ENCODE data around the gene WDFY3. TPM values are rescaled to one million over a fixed set of nuclear protein-coding genes. Genes with fewer than 3 reads are reported as not detected.

Gene WDFY3
- total and polyA plus RNA-seq, 12 donors, result 4.9 to 68.9 (median 51.1) TPM

GRCh38 chr4:84931961-84932360 is 34.5 kb downstream of the WDFY3 start:
- Histone ChIP-seq H3K4me3 (no peak overlapping the region), H3K27me3 (no peaks in the 10 kb centered on the region), H3K4me1 (peaks cover 3 to 55% (median 22%) of the 10 kb centered on the region in 9 donors), H3K36me3 (peaks cover 0 to 35% (median 0%) of the 10 kb centered on the region in 9 donors), H3K9me3 (no peaks in the 10 kb centered on the region), H3K27ac (peak overlapping the region in 1 of 10 donors; percentile 15)
- intact Hi-C loops (cut with DNase I), result no loop called here
- DNase-seq, result no peak
- ATAC-seq, result no peak
- 72 to 74% methylated on average over 3 of the region's 3 CpGs for WGBS, 2 donors
- no peak for TF ChIP-seq CTCF (IDR thresholded peaks at IDR 0.05)

GRCh38 chr4:84931274-84931673 is 35.2 kb downstream of the WDFY3 start:
- peak overlapping the region in 1 of 10 donors; percentile 15 for H3K27ac ChIP-seq
- intact Hi-C loops (cut with DNase I), result no loop called here
- no peaks in the 10 kb centered on the region for H3K27me3 ChIP-seq

GRCh38 chr4:84928089-84928488 is 38.4 kb downstream of the WDFY3 start:
- Histone ChIP-seq H3K4me1 (peaks cover 0 to 46% (median 18%) of the 10 kb centered on the region in 9 donors), H3K27me3 (no peaks in the 10 kb centered on the region), H3K9me3 (no peaks in the 10 kb centered on the region), H3K36me3 (peaks cover 0 to 35% (median 0%) of the 10 kb centered on the region in 9 donors), H3K4me3 (no peak overlapping the region), H3K27ac (no peak overlapping the region)
- DNase-seq (no peak), ATAC-seq (no peak)
- intact Hi-C loops (cut with DNase I), result no loop called here
- WGBS, 2 donors, result 92 to 94% methylated on average over 5 of the region's 5 CpGs
- no peak for TF ChIP-seq CTCF (IDR thresholded peaks at IDR 0.05)

More at GRCh38 chr4:84931274-84931673, 35.2 kb downstream of the WDFY3 start:
- Histone ChIP-seq H3K9me3 (no peaks in the 10 kb centered on the region), H3K4me1 (peaks cover 0 to 48% (median 17%) of the 10 kb centered on the region in 9 donors), H3K36me3 (peaks cover 0 to 35% (median 0%) of the 10 kb centered on the region in 9 donors), H3K4me3 (no peak overlapping the region)
- no peak for DNase-seq
- WGBS, 2 donors, result 79% methylated on average over 2 of the region's 2 CpGs
- no peak for ATAC-seq
- TF ChIP-seq CTCF (IDR thresholded peaks at IDR 0.05), result no peak

- WGBS, 2 donors, result 88 to 99% methylated on average over 2 of the region's 2 CpGs
- no peak overlapping the region for H3K27ac ChIP-seq
- ATAC-seq (no peak), DNase-seq (no peak)
- H3K4me1 ChIP-seq, result peaks cover 0 to 39% (median 17%) of the 10 kb centered on the region in 9 donors
- H3K9me3 ChIP-seq, result no peaks in the 10 kb centered on the region
- H3K4me3 ChIP-seq, result no peak overlapping the region
- H3K27me3 ChIP-seq, result no peaks in the 10 kb centered on the region
- no peak for TF ChIP-seq CTCF (IDR thresholded peaks at IDR 0.05)
- peaks cover 0 to 35% (median 0%) of the 10 kb centered on the region in 9 donors for H3K36me3 ChIP-seq
- intact Hi-C loops (cut with DNase I), result no loop called here
Observed at GRCh38 chr4:84927428-84927827, 39.1 kb downstream of the WDFY3 start.

All from heart right ventricle (tissue), 16 donors.